HG02588 (cell line): ENCODE data around the gene PNMA8C.
"Not testable (repeated sequence)": the region's sequence is repeated elsewhere in the genome, so short reads cannot be mapped to it uniquely, and the experiment has no call there.

Experiments
- ATAC-seq: cut with Tn5 transposase; IDR thresholded peaks from one replicate; pipeline ENCODE4 v1.9.1; 2021; ENCODE audit warnings: mild to moderate bottlenecking, moderate library complexity; ENCODE audit not compliant: unreplicated experiment

Gene PNMA8C

DNA sequence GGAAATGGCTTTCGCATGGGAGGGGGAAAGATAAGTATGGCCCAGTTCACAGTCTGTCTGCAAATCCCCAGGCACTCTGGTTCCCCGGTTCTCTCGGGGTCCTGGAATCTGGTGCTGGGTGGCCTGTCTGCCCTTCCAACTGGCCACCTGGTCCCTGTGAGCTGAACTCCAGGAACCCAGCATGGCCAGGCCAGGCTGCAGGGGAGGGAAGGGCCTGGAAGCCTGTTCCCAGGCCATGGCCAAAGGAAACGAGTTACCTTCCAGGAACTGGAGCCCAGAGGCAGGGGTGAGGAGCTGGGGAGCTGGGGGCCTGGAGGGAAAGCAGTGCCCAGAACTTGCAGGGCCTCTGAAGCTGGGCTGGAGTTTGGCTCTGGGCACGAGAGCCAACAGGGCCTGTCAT, 19.1 kb upstream of the PNMA8C start:
- no peak for ATAC-seq

- ATAC-seq = no peak
Observed at GRCh38 chr19:46447006-46447405, 18.3 kb upstream of the PNMA8C start.

DNA sequence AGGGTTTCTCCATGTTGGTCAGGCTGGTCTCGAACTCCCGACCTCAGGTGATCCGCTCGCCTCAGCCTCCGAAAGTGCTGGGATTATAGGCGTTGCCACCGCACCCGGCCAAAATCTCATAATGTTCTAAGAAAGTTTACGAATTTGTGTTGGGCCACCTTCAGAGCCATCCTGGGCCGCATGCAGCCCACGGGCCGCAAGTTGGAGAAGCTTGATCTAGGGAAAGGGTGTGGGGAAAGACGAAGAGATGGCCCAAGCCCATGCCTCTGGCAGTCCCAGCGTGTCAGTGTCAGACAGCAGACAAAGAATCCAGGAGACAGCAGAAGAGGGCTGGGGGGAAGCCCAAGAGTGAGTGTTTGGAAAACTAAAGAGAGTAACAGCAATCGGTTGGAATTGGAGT, 17.3 kb upstream of the PNMA8C start:
- ATAC-seq = no peak

GRCh38 chr19:46442808-46443450, 14.2 kb upstream of the PNMA8C start:
- ATAC-seq = no peak

DNA sequence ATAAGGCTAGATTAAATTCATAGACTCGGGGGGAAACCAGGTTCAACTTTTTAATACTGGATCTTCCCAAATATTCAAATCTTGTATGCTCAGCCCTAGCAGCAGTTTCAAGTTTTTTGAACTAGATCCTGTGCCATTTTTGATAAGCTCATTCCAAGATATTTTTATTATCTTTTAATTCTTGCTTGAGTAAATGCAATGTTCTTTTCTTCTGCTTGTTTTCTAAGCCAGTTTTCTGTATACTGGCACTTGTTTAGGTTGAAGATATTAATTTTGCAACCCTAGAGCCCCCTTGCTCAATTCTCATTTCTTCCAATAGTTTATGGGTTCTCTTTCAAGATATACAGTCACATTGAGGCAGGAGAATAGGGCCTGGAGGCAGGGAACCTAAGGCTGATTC, 13.1 kb upstream of the PNMA8C start:
- no peak for ATAC-seq

- ATAC-seq = not testable (repeated sequence)
Observed at GRCh38 chr19:46435689-46436088, 7.0 kb upstream of the PNMA8C start.

DNA sequence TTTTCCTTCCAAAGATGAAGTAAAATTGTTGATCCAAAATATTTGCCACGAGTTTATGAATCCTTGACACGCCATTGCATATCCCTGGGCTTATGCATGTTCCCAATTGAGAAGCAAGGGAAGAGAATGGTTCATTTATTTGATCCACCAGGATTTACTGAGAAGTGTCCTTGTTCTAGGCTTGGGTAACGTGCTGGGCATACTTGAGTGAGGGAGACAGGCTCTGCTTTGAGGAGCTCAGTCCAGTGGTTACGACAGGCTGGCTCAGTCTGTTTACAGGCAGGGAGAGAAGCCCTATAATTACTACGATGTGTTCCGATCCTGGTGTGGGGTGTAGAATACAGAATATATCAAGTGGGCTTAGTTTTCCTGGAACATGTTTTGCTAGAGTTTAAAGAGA, 6.3 kb upstream of the PNMA8C start:
- no peak for ATAC-seq

- ATAC-seq = not testable (repeated sequence)
Observed at GRCh38 chr19:46433470-46433869, 4.7 kb upstream of the PNMA8C start.

- ATAC-seq = no peak
Observed at GRCh38 chr19:46431824-46432223, 3.1 kb upstream of the PNMA8C start.

GRCh38 chr19:46429999-46430398, 1.3 kb upstream of the PNMA8C start:
- ATAC-seq = no peak

- ATAC-seq = no peak
Observed at GRCh38 chr19:46427518-46428045, 1.2 kb downstream of the PNMA8C start.

DNA sequence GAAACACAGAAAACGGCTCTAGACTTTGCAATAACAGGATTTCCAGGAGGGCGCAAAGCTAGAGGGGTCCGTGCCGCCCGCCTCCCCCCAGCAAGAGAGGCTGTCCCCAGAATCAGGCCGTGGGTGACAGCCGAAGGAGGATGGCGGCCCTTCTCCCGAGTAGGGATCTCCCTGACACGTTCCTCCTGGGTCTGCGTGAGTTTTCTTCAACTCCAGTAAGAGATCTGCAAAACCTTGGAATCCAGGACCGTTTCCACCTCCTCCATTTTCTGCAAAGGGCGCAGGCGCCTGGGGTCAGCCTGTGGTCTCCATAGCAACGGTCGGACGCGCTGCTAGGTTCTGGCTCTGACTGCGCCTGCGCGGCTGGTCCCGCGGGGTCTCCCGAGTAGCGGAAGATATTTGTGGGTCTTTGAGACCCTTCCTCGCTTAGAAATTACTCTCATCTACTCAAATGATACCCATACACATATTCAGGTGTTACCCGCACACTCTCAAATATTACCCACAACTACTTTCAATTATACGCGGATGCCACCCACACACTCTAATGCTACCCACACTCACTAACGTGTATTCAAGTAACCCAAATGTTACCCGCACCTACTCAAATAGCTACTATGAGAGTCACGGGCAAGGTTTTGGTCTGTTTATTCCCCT, 2.1 kb downstream of the PNMA8C start:
- no peak for ATAC-seq

- no peak for ATAC-seq
Observed at GRCh38 chr19:46426035-46426505, 2.7 kb downstream of the PNMA8C start.

DNA sequence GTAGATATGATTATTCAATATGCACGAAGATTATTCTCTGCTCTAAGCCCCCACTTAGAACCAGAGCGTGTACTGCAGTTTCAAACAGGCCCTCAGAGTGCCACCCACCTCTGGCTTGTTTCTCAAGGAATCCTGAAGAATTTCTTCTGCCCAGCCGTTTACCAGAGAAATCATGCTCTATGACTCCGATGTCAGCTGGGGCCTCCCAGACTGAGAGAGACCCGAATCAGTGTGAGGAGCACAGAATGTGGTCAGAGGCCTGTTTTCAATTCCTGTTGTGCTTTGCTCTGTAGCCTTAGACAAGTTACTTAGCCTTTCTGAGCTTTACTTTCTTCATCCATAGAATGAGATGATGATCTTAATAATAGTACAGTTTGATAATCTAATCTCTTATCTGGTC, 5.5 kb downstream of the PNMA8C start:
- no peak for ATAC-seq

GRCh38 chr19:46422344-46422743, 6.4 kb downstream of the PNMA8C start:
- no peak for ATAC-seq

DNA sequence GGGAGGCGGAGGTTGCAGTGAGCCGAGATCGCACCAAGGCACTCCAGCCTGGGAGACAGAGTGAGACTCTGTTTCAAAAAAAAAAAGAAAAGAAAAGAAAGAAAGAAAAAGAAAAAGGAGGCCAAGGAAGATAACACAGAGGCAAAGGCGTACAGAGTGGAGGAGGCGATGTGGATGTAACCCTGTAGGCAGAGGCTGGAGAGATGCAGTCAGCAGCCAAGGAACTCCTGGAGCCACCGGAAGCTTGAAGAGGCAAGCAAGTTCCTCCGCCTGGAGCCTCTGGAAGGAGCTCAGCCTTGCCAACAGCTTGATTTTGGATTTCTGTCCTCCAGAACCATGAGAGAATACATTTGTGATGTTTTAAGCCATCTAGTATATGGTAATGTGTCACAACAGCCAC, 8.7 kb downstream of the PNMA8C start:
- no peak for ATAC-seq

DNA sequence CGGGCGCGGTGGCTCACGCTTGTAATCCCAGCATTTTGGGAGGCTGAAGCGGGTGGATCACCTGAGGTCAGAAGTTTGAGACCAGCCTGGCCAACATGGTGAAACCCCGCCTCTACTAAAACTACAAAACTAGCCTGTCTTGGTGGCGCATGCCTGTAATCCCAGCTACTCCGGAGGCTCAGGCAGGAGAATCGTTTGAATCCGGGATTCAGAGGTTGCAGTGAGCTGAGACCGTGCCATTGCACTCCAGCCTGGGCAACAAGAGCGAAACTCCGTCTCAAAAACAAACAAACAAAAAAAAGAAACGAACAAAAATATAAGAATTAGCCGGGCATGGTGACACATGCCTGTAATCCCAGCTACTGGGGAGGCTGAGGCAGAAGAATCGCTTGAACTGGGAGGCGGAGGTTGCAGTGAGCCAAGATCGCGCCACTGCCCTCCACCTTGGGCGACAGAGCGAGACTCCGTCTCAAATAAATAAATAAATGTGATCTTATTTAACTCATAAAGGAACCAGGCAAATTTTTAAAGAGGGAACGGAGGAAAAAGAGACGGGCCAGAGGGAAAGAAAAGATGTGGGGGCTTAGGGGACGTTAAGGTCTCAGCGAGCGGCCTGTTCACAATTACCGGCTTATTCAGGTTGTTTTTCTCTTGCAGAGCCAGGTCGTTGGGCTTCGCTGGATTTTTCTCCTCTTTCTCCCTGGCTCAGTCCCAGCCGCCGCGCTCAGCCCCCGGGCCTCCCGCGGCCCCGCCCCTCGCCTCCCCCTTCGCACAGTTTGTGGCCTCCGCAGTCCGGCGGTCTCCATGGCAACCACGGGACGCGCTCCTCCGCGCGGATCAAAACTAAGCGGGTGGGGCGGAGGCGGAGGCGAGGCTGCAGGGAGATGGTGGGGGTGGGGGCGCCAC, 12.7 kb downstream of the PNMA8C start:
- ATAC-seq = not testable (repeated sequence)

- ATAC-seq = not testable (repeated sequence)
Observed at GRCh38 chr19:46414899-46415298, 13.8 kb downstream of the PNMA8C start.

GRCh38 chr19:46413262-46414031, 15.3 kb downstream of the PNMA8C start, which contains the start of gene CCDC8:
Gene CCDC8 (minus strand): TSS chr19:46413564. CDS start chr19:46412810, 754 bp downstream.
- no peak for ATAC-seq

DNA sequence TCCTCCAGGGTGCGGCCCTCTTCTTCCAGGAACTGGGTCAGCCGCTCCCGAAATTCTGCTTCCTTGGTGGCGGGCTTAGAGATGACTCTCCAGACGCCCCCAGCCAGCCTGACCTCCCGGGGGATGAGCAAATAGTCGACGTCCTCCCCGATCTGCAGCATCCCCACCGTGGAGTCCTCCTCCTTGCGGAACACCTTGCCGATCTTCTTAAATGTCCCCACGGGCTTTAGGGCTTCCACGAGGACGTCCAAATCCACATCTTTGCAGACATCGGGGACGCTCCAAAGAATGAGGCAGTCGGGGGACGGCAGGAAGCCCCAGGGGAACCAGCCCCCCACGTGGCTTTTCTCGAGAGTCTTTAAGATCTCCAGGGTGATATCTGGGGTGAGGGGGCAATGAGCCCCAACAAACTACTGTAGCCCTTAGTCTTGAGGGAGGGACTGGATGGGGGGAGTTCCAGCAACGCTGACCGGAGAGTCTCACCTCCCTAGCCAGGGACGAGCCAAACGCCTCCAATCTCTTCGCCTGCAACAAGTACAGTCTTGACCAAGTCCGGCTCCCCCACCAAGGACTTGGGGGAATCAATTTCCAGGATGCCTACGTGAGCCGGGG, 16.0 kb downstream of the PNMA8C start:
- no peak for ATAC-seq
